Measurements from ENCODE around the gene COL4A6.

GRCh38 chrX:108114541-108114940 lies 323.7 kb downstream of the COL4A6 start:
- TF ChIP-seq YY1 (IDR thresholded peaks at IDR 0.05; ENCODE audit: insufficient read depth, insufficient read length): no peak
- TF ChIP-seq ZNF274 (IDR thresholded peaks at IDR 0.05; ENCODE audit: low read depth, low read length): no peak
- no peak for TF ChIP-seq SUZ12 (IDR thresholded peaks at IDR 0.05; ENCODE audit: extremely low read depth, insufficient read depth, insufficient read length)

Measured in NT2/D1 (cell line).